Measurements from ENCODE around the gene ZCCHC7.

- TF ChIP-seq RNF2 (IDR thresholded peaks at IDR 0.05; ENCODE audit: borderline replicate concordance, low read depth) = peak; percentile 99
- no peak for TF ChIP-seq CTCF (IDR thresholded peaks at IDR 0.05)
- TF ChIP-seq, protein P1, sequence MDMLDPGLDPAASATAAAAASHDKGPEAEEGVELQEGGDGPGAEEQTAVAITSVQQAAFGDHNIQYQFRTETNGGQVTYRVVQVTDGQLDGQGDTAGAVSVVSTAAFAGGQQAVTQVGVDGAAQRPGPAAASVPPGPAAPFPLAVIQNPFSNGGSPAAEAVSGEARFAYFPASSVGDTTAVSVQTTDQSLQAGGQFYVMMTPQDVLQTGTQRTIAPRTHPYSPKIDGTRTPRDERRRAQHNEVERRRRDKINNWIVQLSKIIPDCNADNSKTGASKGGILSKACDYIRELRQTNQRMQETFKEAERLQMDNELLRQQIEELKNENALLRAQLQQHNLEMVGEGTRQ (IDR thresholded peaks at IDR 0.05) = peak; percentile 88
- no peak; a peak in 1 of 5 replicates for TF ChIP-seq RAD21 (conservative IDR thresholded peaks at IDR 0.05 in 1 of 2, IDR thresholded peaks at IDR 0.05 in 1 of 2)
- no peak for TF ChIP-seq MAZ (IDR thresholded peaks at IDR 0.05; ENCODE audit: borderline replicate concordance, low read depth, low read length)
- TF ChIP-seq POLR2A (IDR thresholded peaks at IDR 0.05; ENCODE audit: low read length) = peak; percentile 79
- TF ChIP-seq NR3C1 (IDR thresholded peaks at IDR 0.05) = no peak
- TF ChIP-seq BHLHE40 (IDR thresholded peaks at IDR 0.05; ENCODE audit: low read depth, low read length) = peak; percentile 44; the same call in 1 of the 2 replicates
- no peak for TF ChIP-seq JUNB (IDR thresholded peaks at IDR 0.05)
- TF ChIP-seq EP300 (IDR thresholded peaks at IDR 0.05) = no peak
- TF ChIP-seq CEBPB (IDR thresholded peaks at IDR 0.05) = no peak
- peak; percentile 61; the same call in 1 of the 2 replicates for TF ChIP-seq HDAC2 (IDR thresholded peaks at IDR 0.05)
- no peak for TF ChIP-seq RCOR1 (IDR thresholded peaks at IDR 0.05; ENCODE audit: low read depth, low read length)
Observed at GRCh38 chr9:37119907-37120842, at the start of gene ZCCHC7.
